HG02970 (cell line): Measurements from ENCODE around the gene RC3H2.
A peak's percentile ranks its signal among the peaks of the same experiment; 100 is the strongest.
"Not testable (repeated sequence)": the region's sequence is repeated elsewhere in the genome, so short reads cannot be mapped to it uniquely, and the experiment has no call there.

ENCODE experiments used
- ATAC-seq: cut with Tn5 transposase; IDR thresholded peaks from one replicate; pipeline ENCODE4 v1.9.1; 2021; ENCODE audit warnings: mild to moderate bottlenecking, moderate library complexity, moderate number of reproducible peaks; ENCODE audit not compliant: unreplicated experiment, low FRiP score

RC3H2 gene

GRCh38 chr9:122923947-122924346 is 18.8 kb upstream of the RC3H2 start:
- ATAC-seq, result no peak

GRCh38 chr9:122922713-122923112 is 17.6 kb upstream of the RC3H2 start:
- ATAC-seq, result no peak

GRCh38 chr9:122918310-122918709 is 13.2 kb upstream of the RC3H2 start:
- ATAC-seq, result no peak

- peak; percentile 92 for ATAC-seq
Measured at GRCh38 chr9:122912964-122913673, 8.0 kb upstream of the RC3H2 start, which contains the start of gene ZBTB6. TSS of gene ZBTB6 (minus strand) at chr9:122913323. CDS start at chr9:122912072, 1,251 bp downstream.

GRCh38 chr9:122912671-122912963 is 7.5 kb upstream of the RC3H2 start:
- no peak for ATAC-seq

- ATAC-seq, result not testable (repeated sequence)
Measured at GRCh38 chr9:122906122-122906521, 963 bp upstream of the RC3H2 start.

- ATAC-seq, result peak; percentile 13
Measured at GRCh38 chr9:122904466-122904822, 715 bp downstream of the RC3H2 start.

GRCh38 chr9:122900791-122901190 is 4.4 kb downstream of the RC3H2 start:
- ATAC-seq, result no peak

- ATAC-seq, result no peak
Measured at GRCh38 chr9:122897969-122898368, 7.2 kb downstream of the RC3H2 start.

GRCh38 chr9:122888480-122888879 is 16.7 kb downstream of the RC3H2 start:
- no peak for ATAC-seq

GRCh38 chr9:122883125-122883524 is 22.0 kb downstream of the RC3H2 start:
- ATAC-seq, result no peak

- no peak for ATAC-seq
Measured at GRCh38 chr9:122879443-122879842, 25.7 kb downstream of the RC3H2 start.

GRCh38 chr9:122875523-122875922 is 29.6 kb downstream of the RC3H2 start:
- no peak for ATAC-seq

GRCh38 chr9:122867276-122867675 is 37.9 kb downstream of the RC3H2 start:
- not testable (repeated sequence) for ATAC-seq

GRCh38 chr9:122866079-122866478 is 39.1 kb downstream of the RC3H2 start:
- ATAC-seq, result no peak

- no peak for ATAC-seq
Measured at GRCh38 chr9:122865300-122865699, 39.9 kb downstream of the RC3H2 start.

GRCh38 chr9:122863407-122863806 is 41.8 kb downstream of the RC3H2 start:
- ATAC-seq, result no peak

- ATAC-seq, result no peak
Measured at GRCh38 chr9:122860319-122861142, 44.6 kb downstream of the RC3H2 start.

GRCh38 chr9:122857815-122858214 is 47.3 kb downstream of the RC3H2 start:
- ATAC-seq, result no peak

- ATAC-seq, result not testable (repeated sequence)
Measured at GRCh38 chr9:122852085-122852786, 52.9 kb downstream of the RC3H2 start.

GRCh38 chr9:122848256-122848943 is 56.8 kb downstream of the RC3H2 start:
- no peak for ATAC-seq
